K562 (cell line): ENCODE results near the gene UNC119B. TPM values are rescaled to one million over a fixed set of nuclear protein-coding genes. Genes with fewer than 3 reads are reported as not detected.
A peak's percentile ranks its signal among the peaks of the same experiment; 100 is the strongest.

Experiments
- BCL6 ChIP-seq: fragments of 250-450 bp; sonication (Bioruptor Pico); IDR thresholded peaks from 2 replicates; pipeline ENCODE4 v1.4.0; 2020
- CBFB ChIP-seq: sonication (generic); formaldehyde crosslinking; IDR thresholded peaks from 2 replicates; pipeline ENCODE4 v1.4.0; 2020; ENCODE audit warnings: mild to moderate bottlenecking, missing genetic modification reagents
- CTCF ChIP-seq, 3 experiments: IDR thresholded peaks in 2 of 3; conservative IDR thresholded peaks in 1 of 3; 2 replicates each; pipeline ENCODE4 v1.5.1; 2011 to 2012; ENCODE audit warnings: low read length in 3 of 3, mild to moderate bottlenecking in 3 of 3, control low read depth in 2 of 3, improper control_type of control experiment in 1 of 3, inconsistent platforms in 1 of 3, low read depth in 1 of 3, mixed read lengths in 1 of 3, moderate library complexity in 1 of 3; ENCODE audit not compliant: insufficient read depth in 2 of 3
- CTCFL ChIP-seq: IDR thresholded peaks from 2 replicates; pipeline ENCODE4 v1.6.1; 2011; ENCODE audit warnings: borderline replicate concordance, low read depth, mild to moderate bottlenecking, moderate library complexity, low read length; ENCODE audit not compliant: insufficient read depth, poor library complexity, severe bottlenecking
- FUS ChIP-seq: fragments of 200-400 bp; formaldehyde crosslinking; optimal IDR thresholded peaks from 2 replicates; pipeline ENCODE3; 2017; ENCODE audit warnings: low read depth, low read length
- HDAC3 ChIP-seq: fragments of 450-650 bp; IDR thresholded peaks from 2 replicates; pipeline ENCODE4 v1.6.1; 2018; ENCODE audit warnings: borderline replicate concordance, mild to moderate bottlenecking, moderate library complexity; ENCODE audit not compliant: partially characterized antibody
- HMG20B ChIP-seq: fragments of 250-450 bp; sonication (Bioruptor Pico); IDR thresholded peaks from 2 replicates; pipeline ENCODE4 v1.5.0; 2021; ENCODE audit warnings: mild to moderate bottlenecking
- KDM5B ChIP-seq: fragments of 200-600 bp; sonication (generic); IDR thresholded peaks from 2 replicates; pipeline ENCODE4 v1.6.1; 2012; ENCODE audit warnings: low read depth, mild to moderate bottlenecking, moderate library complexity, low read length, control low read depth, inconsistent platforms; ENCODE audit not compliant: insufficient replicate concordance
- KLF16 ChIP-seq: IDR thresholded peaks from 2 replicates; pipeline ENCODE4 v1.6.1; 2016; ENCODE audit warnings: antibody characterized with exemption
- KLF6 ChIP-seq: fragments of 250-450 bp; sonication (Bioruptor Pico); IDR thresholded peaks from 2 replicates; pipeline ENCODE4 v1.4.0; 2020; ENCODE audit warnings: mild to moderate bottlenecking, moderate library complexity, borderline replicate concordance
- MECOM ChIP-seq: fragments of 250-450 bp; sonication (Bioruptor Pico); IDR thresholded peaks from 2 replicates; pipeline ENCODE4 v1.8.0; 2022; ENCODE audit warnings: inconsistent platforms
- MLLT1 ChIP-seq, 2 experiments: fragments of 450-650 bp; IDR thresholded peaks; 2 replicates each; pipeline ENCODE4 v1.6.1; 2016
- MTF1 ChIP-seq: fragments of 250-450 bp; sonication (Bioruptor Pico); IDR thresholded peaks from 2 replicates; pipeline ENCODE4 v1.9.0; 2021; ENCODE audit warnings: moderate library complexity, mild to moderate bottlenecking, inconsistent platforms, borderline replicate concordance
- NCOA6 ChIP-seq: fragments of 450-650 bp; IDR thresholded peaks from 2 replicates; pipeline ENCODE4 v1.6.1; 2017; ENCODE audit warnings: mild to moderate bottlenecking
- NFIC ChIP-seq: fragments of 450-650 bp; IDR thresholded peaks from 2 replicates; pipeline ENCODE4 v1.6.1; 2017; ENCODE audit warnings: mild to moderate bottlenecking, inconsistent platforms
- POLR2AphosphoS2 ChIP-seq: IDR thresholded peaks from 2 replicates; pipeline ENCODE4 v1.6.1; 2012; ENCODE audit warnings: low read length, improper control_type of control experiment
- POLR2H ChIP-seq: IDR thresholded peaks from 2 replicates; pipeline ENCODE4 v1.6.1; 2016; ENCODE audit warnings: missing genetic modification characterization, low read depth, mild to moderate bottlenecking, control low read depth, missing compliant biosample characterization, moderate library complexity
- RBM17 ChIP-seq: fragments of 200-400 bp; formaldehyde crosslinking; IDR thresholded peaks from 2 replicates; pipeline ENCODE4 v1.6.1; 2017; ENCODE audit warnings: low read depth, mild to moderate bottlenecking, low read length, borderline replicate concordance
- SIRT6 ChIP-seq: IDR thresholded peaks from one replicate; pipeline ENCODE4 v1.6.1; 2012; ENCODE audit warnings: low read depth, mild to moderate bottlenecking, control low read depth, inconsistent platforms, low read length, moderate library complexity
- STAT5A ChIP-seq: IDR thresholded peaks from 2 replicates; pipeline ENCODE4 v1.6.1; 2012; ENCODE audit warnings: low read length, inconsistent platforms, borderline replicate concordance
- TAL1 ChIP-seq: fragments of 450-650 bp; IDR thresholded peaks from 2 replicates; pipeline ENCODE4 v1.6.1; 2016; ENCODE audit warnings: mild to moderate bottlenecking
- XRCC5 ChIP-seq: fragments of 200-400 bp; formaldehyde crosslinking; IDR thresholded peaks from 2 replicates; pipeline ENCODE4 v1.6.1; 2017; ENCODE audit warnings: low read depth, mild to moderate bottlenecking, low read length
- ZNF511 ChIP-seq: sonication (generic); formaldehyde crosslinking; IDR thresholded peaks from 2 replicates; pipeline ENCODE4 v1.8.0; 2022; ENCODE audit warnings: mild to moderate bottlenecking, missing genetic modification reagents
- ZNF699 ChIP-seq: fragments of 250-450 bp; sonication (Bioruptor Pico); IDR thresholded peaks from 2 replicates; pipeline ENCODE4 v1.8.0; 2021; ENCODE audit warnings: mild to moderate bottlenecking, moderate library complexity; ENCODE audit not compliant: insufficient replicate concordance
- ZNF785 ChIP-seq: fragments of 250-450 bp; sonication (Bioruptor Pico); IDR thresholded peaks from 2 replicates; pipeline ENCODE4 v1.4.0; 2020; ENCODE audit warnings: mild to moderate bottlenecking
- polyA plus RNA-seq, 8 experiments: library from polyadenylated mRNA; depleted of rRNA in 4 of 8; stranded (reverse) in 5 of 8; unstranded in 3 of 8; fragments of >200 nt; fragmentation: Nextera tagmentation in 2 of 8; fragmentation: Illumina TruSeq in 1 of 8; extraction: Ambion mirVana in 2 of 8; extraction: Trizol in 1 of 8; gene quantifications; 2 replicates each; pipeline versions ENCODE4 v1.2.1 to v1.2.3, GENCODE V29; 2011 to 2014; ENCODE audit warnings: inconsistent platforms in 1 of 8, missing spikeins in 1 of 8
- total RNA-seq, 7 experiments: library from RNA; depleted of rRNA in 6 of 7; stranded (reverse); fragments of >200 nt in 6 of 7; fragmentation: Illumina TruSeq in 2 of 7; extraction: Trizol in 2 of 7; gene quantifications; 2 replicates each; pipeline versions ENCODE4 v1.2.1 to v1.2.3, GENCODE V29; 2011 to 2021; ENCODE audit warnings: low replicate concordance in 1 of 7

The UNC119B gene
- total and polyA plus RNA-seq, 9 of the 15 experiments (the other 6 are each of a cell fraction or from before 2014, with no cell fraction given), result 4.0 to 34.5 (median 15.1) TPM

GRCh38 chr12:120713861-120714482, 3.7 kb downstream of the UNC119B start (continued):
- TF ChIP-seq KDM5B (no peak), NFIC (no peak), HDAC3 (no peak), BCL6 (no peak), ZNF511 (no peak), POLR2AphosphoS2 (no peak), RBM17 (no peak), TAL1 (no peak), CTCFL (peak; percentile 27), NCOA6 (no peak), CTCF (IDR thresholded peaks at IDR 0.05 in 2 of 3, conservative IDR thresholded peaks at IDR 0.05 in 1 of 3; ENCODE audit: insufficient read depth in 2 of 3, low read depth in 1 of 3, low read length in 3 of 3) (peak; percentile 81 to 88 (median 83)), MECOM (CRISPR knock-in tag) (no peak), KLF16 (peak; percentile 37; the same call in 1 of the 2 replicates), HMG20B (CRISPR knock-in tag) (no peak), CBFB (CRISPR knock-in tag) (no peak), FUS (no peak), SIRT6 (no peak), POLR2H (no peak), KLF6 (CRISPR knock-in tag) (no peak), STAT5A (no peak), MLLT1 (IDR thresholded peaks at IDR 0.05) (no peak), ZNF785 (CRISPR knock-in tag) (no peak), XRCC5 (peak; percentile 64; the same call in 1 of the 2 replicates), MTF1 (CRISPR knock-in tag) (no peak), ZNF699 (no peak)
